Breast epithelium (tissue), 4 donors: ENCODE measurements around the gene ANKRD44. TPM values are rescaled to one million over a fixed set of nuclear protein-coding genes. Genes with fewer than 3 reads are reported as not detected.

Source experiments
- DNase-seq, 2 donors: peaks; one replicate each; pipeline ENCODE4 v3.0.0-alpha.2; 2019; ENCODE audit warnings: low spot score in 2 of 2
- H3K27ac ChIP-seq, 2 donors: fragments of 200-600 bp; sonication (generic) in 1 of 2; one replicate each; pipeline ENCODE4 v1.5.1; 2016 to 2019; ENCODE audit warnings: mild to moderate bottlenecking in 1 of 2
- H3K27me3 ChIP-seq, 2 donors: fragments of 200-600 bp; sonication (generic) in 1 of 2; one replicate each; pipeline versions ENCODE4 v1.5.1 to v1.6.0; 2017 to 2019; ENCODE audit warnings: control low read depth in 1 of 2, mild to moderate bottlenecking in 1 of 2
- H3K36me3 ChIP-seq: fragments of 200-600 bp; one replicate; pipeline ENCODE4 v1.5.1; 2019
- H3K4me1 ChIP-seq, 2 donors: fragments of 200-600 bp; sonication (generic); one replicate each; pipeline ENCODE4 v1.5.1; 2016 to 2019; ENCODE audit warnings: control low read depth in 1 of 2
- H3K4me3 ChIP-seq, 3 donors: fragments of 200-600 bp; sonication (generic); 1 replicate in 2 of 3; 2 replicates in 1 of 3; pipeline ENCODE4 v1.5.1; 2016 to 2019; ENCODE audit warnings: mild to moderate bottlenecking in 3 of 3, moderate library complexity in 2 of 3
- H3K9me3 ChIP-seq, 2 donors: fragments of 200-600 bp; sonication (generic) in 1 of 2; one replicate each; pipeline ENCODE4 v1.5.1; 2016 to 2019; ENCODE audit warnings: control low read depth in 1 of 2
- POLR2A ChIP-seq: fragments of 450-650 bp; IDR thresholded peaks from one replicate; pipeline ENCODE4 v1.6.1; 2016; ENCODE audit warnings: antibody characterized with exemption, mild to moderate bottlenecking, moderate library complexity
- POLR2AphosphoS5 ChIP-seq, 3 donors: sonication (generic); formaldehyde crosslinking; IDR thresholded peaks; one replicate each; pipeline ENCODE4 v1.6.1; 2017; ENCODE audit warnings: antibody characterized with exemption in 3 of 3
- intact Hi-C: fragments of 100-400 bp; cut with DNase I; formaldehyde crosslinking; loops from one replicate; pipeline ENCODE4 v1.15.1; 2023; ENCODE audit warnings: low total_unique reads
- total RNA-seq, 3 donors: library from RNA; depleted of rRNA; stranded (reverse); fragments of >200 nt; gene quantifications; one replicate each; pipeline ENCODE4 v1.1.0, GENCODE V29; 2016
- TF ChIP-seq, protein P1 (sequence below), 3 donors: fragments of 450-650 bp; IDR thresholded peaks; one replicate each; pipeline ENCODE4 v1.5.1; 2016 to 2017; ENCODE audit warnings: antibody characterized with exemption in 3 of 3, mild to moderate bottlenecking in 3 of 3, moderate library complexity in 3 of 3

ANKRD44 gene
- total RNA-seq, 3 donors from 2014 or later: 18.0 to 41.3 (median 19.9) TPM

DNA sequence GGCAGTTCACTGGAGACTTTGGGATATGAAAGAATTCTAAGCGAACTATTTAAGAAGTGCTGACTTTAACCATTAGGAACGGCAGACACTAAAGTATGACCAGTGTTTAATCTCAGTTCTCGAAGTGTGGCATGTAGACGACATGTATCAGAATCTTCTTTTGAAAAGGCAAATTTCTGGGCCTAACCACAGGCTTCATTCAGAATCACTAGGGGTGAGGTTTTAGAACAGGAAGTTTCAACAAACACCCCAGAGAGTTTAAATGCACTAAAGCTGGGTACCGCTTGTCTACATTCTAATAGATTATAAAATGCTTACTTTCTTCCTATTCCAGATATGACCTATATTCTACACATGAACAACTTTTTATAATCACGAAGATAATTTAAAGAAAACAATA lies 180.3 kb downstream of the ANKRD44 start:
- Histone ChIP-seq H3K4me1 (no peaks in the 10 kb centered on the region), H3K27ac (no peak overlapping the region), H3K27me3 (no peaks in the 10 kb centered on the region), H3K36me3 (no peaks in the 10 kb centered on the region), H3K9me3 (no peaks in the 10 kb centered on the region), H3K4me3 (no peak overlapping the region)
- no peak for DNase-seq
- TF ChIP-seq POLR2A (no peak), POLR2AphosphoS5 (IDR thresholded peaks at IDR 0.05) (no peak)
- TF ChIP-seq, protein P1, sequence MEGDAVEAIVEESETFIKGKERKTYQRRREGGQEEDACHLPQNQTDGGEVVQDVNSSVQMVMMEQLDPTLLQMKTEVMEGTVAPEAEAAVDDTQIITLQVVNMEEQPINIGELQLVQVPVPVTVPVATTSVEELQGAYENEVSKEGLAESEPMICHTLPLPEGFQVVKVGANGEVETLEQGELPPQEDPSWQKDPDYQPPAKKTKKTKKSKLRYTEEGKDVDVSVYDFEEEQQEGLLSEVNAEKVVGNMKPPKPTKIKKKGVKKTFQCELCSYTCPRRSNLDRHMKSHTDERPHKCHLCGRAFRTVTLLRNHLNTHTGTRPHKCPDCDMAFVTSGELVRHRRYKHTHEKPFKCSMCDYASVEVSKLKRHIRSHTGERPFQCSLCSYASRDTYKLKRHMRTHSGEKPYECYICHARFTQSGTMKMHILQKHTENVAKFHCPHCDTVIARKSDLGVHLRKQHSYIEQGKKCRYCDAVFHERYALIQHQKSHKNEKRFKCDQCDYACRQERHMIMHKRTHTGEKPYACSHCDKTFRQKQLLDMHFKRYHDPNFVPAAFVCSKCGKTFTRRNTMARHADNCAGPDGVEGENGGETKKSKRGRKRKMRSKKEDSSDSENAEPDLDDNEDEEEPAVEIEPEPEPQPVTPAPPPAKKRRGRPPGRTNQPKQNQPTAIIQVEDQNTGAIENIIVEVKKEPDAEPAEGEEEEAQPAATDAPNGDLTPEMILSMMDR (IDR thresholded peaks at IDR 0.05): no peak
- intact Hi-C loops: no loop called here

DNA sequence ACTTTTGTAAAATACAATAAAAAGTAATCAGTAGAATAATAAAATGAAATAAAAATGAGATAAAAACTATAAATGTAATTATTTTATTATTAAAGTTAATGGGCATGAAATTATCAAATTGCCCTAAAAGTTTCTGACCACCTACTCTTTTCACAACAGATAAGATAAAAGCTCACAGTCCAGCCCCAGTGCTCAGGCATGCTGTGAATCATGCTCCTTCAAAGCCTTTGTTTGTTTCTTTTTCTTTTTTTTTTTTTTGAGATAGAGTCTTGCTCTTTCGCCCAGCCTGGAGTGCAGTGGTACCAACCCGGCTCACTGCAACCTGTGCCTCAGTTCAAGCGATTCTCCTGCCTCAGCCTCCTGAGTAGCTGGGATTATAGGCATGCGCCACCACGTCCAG lies 181.7 kb downstream of the ANKRD44 start:
- Histone ChIP-seq H3K27me3 (no peaks in the 10 kb centered on the region), H3K4me1 (no peaks in the 10 kb centered on the region), H3K9me3 (no peaks in the 10 kb centered on the region), H3K4me3 (no peak overlapping the region), H3K36me3 (no peaks in the 10 kb centered on the region), H3K27ac (no peak overlapping the region)
- DNase-seq: no peak
- intact Hi-C loops: loop anchor here (10.0 kb wide), 1 partner anchor 1644 kb away; no protein-coding TSS in a partner anchor
- TF ChIP-seq, protein P1 (IDR thresholded peaks at IDR 0.05): no peak
- no peak for TF ChIP-seq POLR2AphosphoS5 (IDR thresholded peaks at IDR 0.05)
- no peak for TF ChIP-seq POLR2A

DNA sequence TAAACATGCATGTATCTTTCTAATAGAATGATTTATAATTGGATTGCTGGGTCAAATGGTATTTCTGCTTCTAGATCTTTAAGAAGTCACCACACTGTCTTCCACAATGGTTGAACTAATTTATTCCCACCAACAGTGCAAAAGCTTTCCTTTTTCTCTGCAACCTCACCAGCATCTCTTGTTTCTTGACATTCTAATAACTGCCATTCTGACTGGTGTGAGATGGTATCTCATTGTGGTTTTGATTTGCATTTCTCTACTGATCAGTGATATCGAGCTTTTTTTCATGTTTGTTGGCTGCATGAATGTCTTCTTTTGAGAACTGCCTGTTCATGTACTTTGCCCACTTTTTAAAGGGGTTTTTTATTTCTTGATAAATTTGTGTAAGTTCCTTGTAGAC lies 182.5 kb downstream of the ANKRD44 start:
- no peaks in the 10 kb centered on the region for H3K4me1 ChIP-seq
- H3K4me3 ChIP-seq: no peak overlapping the region
- no peaks in the 10 kb centered on the region for H3K27me3 ChIP-seq
- H3K36me3 ChIP-seq: no peaks in the 10 kb centered on the region
- TF ChIP-seq, protein P1 (IDR thresholded peaks at IDR 0.05): no peak
- TF ChIP-seq POLR2AphosphoS5 (IDR thresholded peaks at IDR 0.05) (no peak), POLR2A (no peak)
- no peak for DNase-seq
- no peaks in the 10 kb centered on the region for H3K9me3 ChIP-seq
- H3K27ac ChIP-seq: no peak overlapping the region
- intact Hi-C loops: loop anchor here (10.0 kb wide), 1 partner anchor 1643 kb away; no protein-coding TSS in a partner anchor

DNA sequence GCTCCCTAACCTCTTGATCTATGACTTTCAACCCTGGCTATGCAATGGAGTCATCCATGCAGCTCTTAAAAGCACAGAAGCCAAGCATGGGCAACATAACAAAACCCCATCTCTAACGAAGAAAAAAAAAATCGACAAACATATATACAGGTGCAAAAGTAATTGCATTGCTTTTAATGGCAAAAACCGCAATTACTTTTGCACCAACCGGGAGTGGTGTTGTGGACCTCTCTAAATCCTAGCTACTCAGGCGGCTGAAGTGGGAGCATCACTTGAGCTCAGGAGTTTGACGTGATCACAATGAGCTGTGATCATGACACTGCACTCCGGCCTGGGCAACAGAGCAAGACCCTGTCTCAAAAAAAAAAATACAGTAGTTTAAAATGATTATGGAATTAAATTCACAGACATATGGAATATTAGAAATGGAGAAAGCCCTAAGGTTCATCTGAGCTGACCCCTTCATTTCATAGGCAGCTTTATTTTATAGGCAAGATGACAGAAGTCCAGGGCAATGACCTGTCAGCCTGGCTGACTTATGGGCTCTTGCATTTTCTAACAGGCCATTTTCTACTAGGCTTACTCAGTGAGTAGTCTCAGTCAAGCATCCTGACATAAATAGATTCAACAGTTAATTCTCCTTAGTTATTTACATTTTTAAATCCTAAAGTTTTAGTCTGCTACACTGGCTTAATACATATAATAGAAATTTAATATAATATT lies 183.8 kb downstream of the ANKRD44 start:
- no peak for DNase-seq
- Histone ChIP-seq H3K27ac (no peak overlapping the region), H3K36me3 (no peaks in the 10 kb centered on the region), H3K4me3 (no peak overlapping the region), H3K27me3 (no peaks in the 10 kb centered on the region), H3K9me3 (no peaks in the 10 kb centered on the region), H3K4me1 (no peaks in the 10 kb centered on the region)
- TF ChIP-seq POLR2AphosphoS5 (IDR thresholded peaks at IDR 0.05) (no peak), POLR2A (no peak)
- TF ChIP-seq, protein P1 (IDR thresholded peaks at IDR 0.05): no peak
- intact Hi-C loops: loop anchor here (10.0 kb wide), 1 partner anchor 1642 kb away; no protein-coding TSS in a partner anchor

DNA sequence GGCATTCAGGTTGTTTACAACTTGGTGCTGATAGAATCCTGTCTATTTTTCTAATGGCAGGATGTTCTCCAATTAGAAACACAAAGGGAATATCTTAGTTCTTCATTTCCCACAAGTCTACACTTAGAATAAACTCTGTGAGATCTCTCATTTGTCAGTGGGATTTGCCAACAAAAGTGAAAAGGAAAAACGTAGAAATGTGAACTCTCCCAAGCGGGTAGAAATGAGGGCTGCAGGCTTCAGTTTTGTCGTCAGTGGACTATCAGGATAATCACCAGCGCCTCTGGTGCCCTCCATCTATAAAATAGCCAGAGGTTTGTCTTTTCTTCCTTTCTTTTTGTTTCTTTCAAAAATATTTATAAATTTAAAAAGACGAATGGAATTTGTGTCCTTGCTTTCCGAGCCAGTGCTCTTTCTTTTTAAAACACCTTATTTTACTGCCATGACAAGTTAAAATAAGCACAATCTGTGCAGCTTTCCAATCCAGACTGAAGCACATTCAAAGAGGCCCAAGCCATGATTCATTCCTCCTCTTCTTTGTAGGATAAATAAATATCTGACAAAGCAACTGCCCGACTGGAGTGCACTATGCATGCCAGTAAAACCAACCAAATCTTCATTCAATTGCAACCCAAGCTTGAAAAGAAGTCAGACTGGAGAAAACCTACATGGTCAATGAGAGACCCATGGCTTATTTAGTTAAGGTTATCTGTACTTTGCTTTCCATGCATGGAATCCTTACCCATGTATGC lies 185.8 kb downstream of the ANKRD44 start:
- H3K27ac ChIP-seq: no peak overlapping the region
- H3K9me3 ChIP-seq: no peaks in the 10 kb centered on the region
- no peak for DNase-seq
- H3K36me3 ChIP-seq: no peaks in the 10 kb centered on the region
- no peaks in the 10 kb centered on the region for H3K4me1 ChIP-seq
- H3K27me3 ChIP-seq: no peaks in the 10 kb centered on the region
- H3K4me3 ChIP-seq: no peak overlapping the region
- TF ChIP-seq POLR2AphosphoS5 (IDR thresholded peaks at IDR 0.05): no peak
- no peak for TF ChIP-seq POLR2A
- TF ChIP-seq, protein P1 (IDR thresholded peaks at IDR 0.05): no peak
- intact Hi-C loops: loop anchor here (10.0 kb wide), 1 partner anchor 1640 kb away; no protein-coding TSS in a partner anchor
